ENCODE measurements around the gene KLRB1. TPM values are rescaled to one million over a fixed set of nuclear protein-coding genes. Genes with fewer than 3 reads are reported as not detected.

KLRB1 gene
- total and polyA plus RNA-seq, 2 of the 13 experiments (the other 11 are each of a cell fraction or from before 2014, with no cell fraction given): not detected

DNA sequence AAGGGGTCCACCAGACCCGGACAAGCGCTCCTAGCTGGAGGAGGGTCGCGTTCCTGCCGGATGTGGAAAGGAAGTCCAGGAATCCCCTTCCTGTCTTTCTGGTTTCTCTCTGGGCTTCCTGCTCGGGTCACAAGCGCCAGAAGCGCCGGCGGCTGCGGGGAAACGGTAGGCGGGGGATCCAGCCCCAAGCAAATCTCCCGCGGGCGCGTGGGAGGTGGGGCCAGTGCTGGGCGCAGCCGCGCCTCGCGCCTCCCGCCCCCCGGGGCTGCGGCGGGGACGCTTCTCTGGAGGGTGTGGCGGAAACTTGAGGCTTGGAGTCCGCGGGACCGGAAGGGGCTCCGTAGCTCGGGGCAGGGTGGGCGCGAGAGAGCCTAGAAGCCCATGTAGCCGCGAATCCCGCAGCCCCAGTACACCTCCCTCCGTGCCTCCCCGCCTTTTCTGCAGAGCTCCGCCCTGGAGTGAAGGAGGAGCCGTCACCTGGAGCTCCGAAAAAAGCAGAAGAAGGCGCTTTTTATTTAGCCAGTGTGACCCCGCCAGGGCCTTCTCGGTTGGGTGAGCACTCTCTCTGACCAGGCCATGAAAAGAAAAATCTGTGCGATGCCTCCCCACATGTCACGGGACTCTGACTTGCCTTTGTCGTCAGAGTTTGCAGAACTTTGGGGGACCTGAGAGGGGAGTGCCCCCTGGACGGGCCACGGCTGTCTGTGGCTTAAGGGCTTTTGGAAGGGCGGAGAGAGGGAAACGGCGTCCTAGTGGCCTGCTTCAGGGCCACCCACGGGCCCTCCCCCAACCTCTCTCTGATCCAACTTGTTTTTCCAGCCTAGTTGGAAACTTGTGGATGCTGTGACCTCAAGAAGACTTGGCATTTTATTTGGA lies 40.3 kb upstream of the KLRB1 start (continued):
- TF ChIP-seq MBD4 (IDR thresholded peaks at IDR 0.05; ENCODE audit: borderline replicate concordance, low read length) (no peak), ZNF672 (CRISPR knock-in tag; IDR thresholded peaks at IDR 0.05) (no peak), ZNF446 (CRISPR knock-in tag; IDR thresholded peaks at IDR 0.05) (no peak), NR1H2 (CRISPR knock-in tag; IDR thresholded peaks at IDR 0.05; ENCODE audit: borderline replicate concordance, low read depth) (no peak), ZNF747 (CRISPR knock-in tag; IDR thresholded peaks at IDR 0.05; ENCODE audit: borderline replicate concordance) (peak; percentile 36; the same call in 1 of the 2 replicates), ZNF205 (CRISPR knock-in tag; IDR thresholded peaks at IDR 0.05) (no peak), RORA (CRISPR knock-in tag; IDR thresholded peaks at IDR 0.05) (no peak), NCOR1 (IDR thresholded peaks at IDR 0.05; ENCODE audit: borderline replicate concordance, low read length) (no peak), ARID2 (CRISPR knock-in tag; IDR thresholded peaks at IDR 0.05; ENCODE audit: borderline replicate concordance) (no peak), RFXAP (CRISPR knock-in tag; IDR thresholded peaks at IDR 0.05; ENCODE audit: borderline replicate concordance) (no peak), ZNF644 (CRISPR knock-in tag; IDR thresholded peaks at IDR 0.05; ENCODE audit: low read depth) (no peak), CC2D1A (CRISPR knock-in tag; IDR thresholded peaks at IDR 0.05) (no peak), ZNF605 (CRISPR knock-in tag; IDR thresholded peaks at IDR 0.05) (peak; percentile 58; the same call in 1 of the 2 replicates), ZC3H13 (CRISPR knock-in tag; IDR thresholded peaks at IDR 0.05) (peak; percentile 71; the same call in 1 of the 2 replicates), HDAC2 (CRISPR knock-in tag; IDR thresholded peaks at IDR 0.05) (peak; percentile 52; the same call in 1 of the 2 replicates), ZNF274 (CRISPR knock-in tag; IDR thresholded peaks at IDR 0.05) (peak; percentile 51; the same call in 1 of the 2 replicates), SMYD3 (CRISPR knock-in tag; IDR thresholded peaks at IDR 0.05) (peak; percentile 48; the same call in 1 of the 2 replicates), EP300 (IDR thresholded peaks at IDR 0.05; ENCODE audit: low read depth in 2 of 2, low read length in 2 of 2) (no peak), EP300 (CRISPR knock-in tag; IDR thresholded peaks at IDR 0.05; ENCODE audit: borderline replicate concordance) (no peak), TRIM24 (CRISPR knock-in tag; IDR thresholded peaks at IDR 0.05) (no peak), GABPB1 (CRISPR knock-in tag; IDR thresholded peaks at IDR 0.05) (peak; percentile 92)
- TF ChIP-seq, protein P1, sequence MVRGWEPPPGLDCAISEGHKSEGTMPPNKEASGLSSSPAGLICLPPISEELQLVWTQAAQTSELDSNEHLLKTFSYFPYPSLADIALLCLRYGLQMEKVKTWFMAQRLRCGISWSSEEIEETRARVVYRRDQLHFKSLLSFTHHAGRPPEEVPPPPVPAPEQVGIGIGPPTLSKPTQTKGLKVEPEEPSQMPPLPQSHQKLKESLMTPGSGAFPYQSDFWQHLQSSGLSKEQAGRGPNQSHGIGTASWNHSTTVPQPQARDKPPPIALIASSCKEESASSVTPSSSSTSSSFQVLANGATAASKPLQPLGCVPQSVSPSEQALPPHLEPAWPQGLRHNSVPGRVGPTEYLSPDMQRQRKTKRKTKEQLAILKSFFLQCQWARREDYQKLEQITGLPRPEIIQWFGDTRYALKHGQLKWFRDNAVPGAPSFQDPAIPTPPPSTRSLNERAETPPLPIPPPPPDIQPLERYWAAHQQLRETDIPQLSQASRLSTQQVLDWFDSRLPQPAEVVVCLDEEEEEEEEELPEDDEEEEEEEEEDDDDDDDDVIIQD (CRISPR knock-in tag; IDR thresholded peaks at IDR 0.05; ENCODE audit: low read depth): 0 out of 2 replicates have a peak, but pooled peaks have one; percentile 49
- TF ChIP-seq, protein P2, sequence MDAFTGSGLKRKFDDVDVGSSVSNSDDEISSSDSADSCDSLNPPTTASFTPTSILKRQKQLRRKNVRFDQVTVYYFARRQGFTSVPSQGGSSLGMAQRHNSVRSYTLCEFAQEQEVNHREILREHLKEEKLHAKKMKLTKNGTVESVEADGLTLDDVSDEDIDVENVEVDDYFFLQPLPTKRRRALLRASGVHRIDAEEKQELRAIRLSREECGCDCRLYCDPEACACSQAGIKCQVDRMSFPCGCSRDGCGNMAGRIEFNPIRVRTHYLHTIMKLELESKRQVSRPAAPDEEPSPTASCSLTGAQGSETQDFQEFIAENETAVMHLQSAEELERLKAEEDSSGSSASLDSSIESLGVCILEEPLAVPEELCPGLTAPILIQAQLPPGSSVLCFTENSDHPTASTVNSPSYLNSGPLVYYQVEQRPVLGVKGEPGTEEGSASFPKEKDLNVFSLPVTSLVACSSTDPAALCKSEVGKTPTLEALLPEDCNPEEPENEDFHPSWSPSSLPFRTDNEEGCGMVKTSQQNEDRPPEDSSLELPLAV (CRISPR knock-in tag; conservative IDR thresholded peaks at IDR 0.05; ENCODE audit: low read depth): no peak
- TF ChIP-seq, protein P3, sequence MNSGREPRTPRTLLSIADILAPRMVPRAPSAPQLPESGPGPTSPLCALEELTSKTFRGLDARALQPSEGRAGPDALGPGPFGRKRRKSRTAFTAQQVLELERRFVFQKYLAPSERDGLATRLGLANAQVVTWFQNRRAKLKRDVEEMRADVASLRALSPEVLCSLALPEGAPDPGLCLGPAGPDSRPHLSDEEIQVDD (CRISPR knock-in tag; IDR thresholded peaks at IDR 0.05; ENCODE audit: borderline replicate concordance): no peak
- TF ChIP-seq, protein P4, sequence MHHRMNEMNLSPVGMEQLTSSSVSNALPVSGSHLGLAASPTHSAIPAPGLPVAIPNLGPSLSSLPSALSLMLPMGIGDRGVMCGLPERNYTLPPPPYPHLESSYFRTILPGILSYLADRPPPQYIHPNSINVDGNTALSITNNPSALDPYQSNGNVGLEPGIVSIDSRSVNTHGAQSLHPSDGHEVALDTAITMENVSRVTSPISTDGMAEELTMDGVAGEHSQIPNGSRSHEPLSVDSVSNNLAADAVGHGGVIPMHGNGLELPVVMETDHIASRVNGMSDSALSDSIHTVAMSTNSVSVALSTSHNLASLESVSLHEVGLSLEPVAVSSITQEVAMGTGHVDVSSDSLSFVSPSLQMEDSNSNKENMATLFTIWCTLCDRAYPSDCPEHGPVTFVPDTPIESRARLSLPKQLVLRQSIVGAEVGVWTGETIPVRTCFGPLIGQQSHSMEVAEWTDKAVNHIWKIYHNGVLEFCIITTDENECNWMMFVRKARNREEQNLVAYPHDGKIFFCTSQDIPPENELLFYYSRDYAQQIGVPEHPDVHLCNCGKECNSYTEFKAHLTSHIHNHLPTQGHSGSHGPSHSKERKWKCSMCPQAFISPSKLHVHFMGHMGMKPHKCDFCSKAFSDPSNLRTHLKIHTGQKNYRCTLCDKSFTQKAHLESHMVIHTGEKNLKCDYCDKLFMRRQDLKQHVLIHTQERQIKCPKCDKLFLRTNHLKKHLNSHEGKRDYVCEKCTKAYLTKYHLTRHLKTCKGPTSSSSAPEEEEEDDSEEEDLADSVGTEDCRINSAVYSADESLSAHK (CRISPR knock-in tag; IDR thresholded peaks at IDR 0.05; ENCODE audit: borderline replicate concordance): no peak

Measured in HepG2 (cell line).